T-helper 1 cell treated with Interleukin-12 subunit alpha and Interleukin-12 subunit beta and Interleukin-4 antibody, amounts not matched to agents 30 ng/mL and 1 ng/mL, for 36 hours (primary cell): ENCODE measurements around the gene CYB561D2. TPM values are rescaled to one million over a fixed set of nuclear protein-coding genes. Genes with fewer than 3 reads are reported as not detected.

Experiments
- intact Hi-C: fragments of 100-400 bp; cut with micrococcal nuclease; formaldehyde crosslinking; loops from one replicate; pipeline ENCODE4 v1.15.1; 2024
- total RNA-seq: library from RNA; stranded (reverse); gene quantifications from 2 replicates; pipeline ENCODE4 v1.2.3, GENCODE V29; 2022

Gene CYB561D2
- total RNA-seq, 1 donor from 2014 or later = 45.6 TPM

- intact Hi-C loops = loop anchor here (1.0 to 10.0 kb wide), 14 partner anchors 8 to 1795 kb away; partner anchors contain the start of genes C3orf18, DCAF1, DUSP7 and GNAI2
Observed at GRCh38 chr3:50358911-50359759, 8.5 kb downstream of the CYB561D2 start, which contains the start of gene TMEM115. Gene TMEM115 (minus strand): TSS chr3:50359521. CDS start chr3:50359063, 458 bp downstream.

- intact Hi-C loops = loop anchor here (1.0 to 10.0 kb wide), 14 partner anchors 8 to 1795 kb away; partner anchors contain the start of genes C3orf18, DCAF1, DUSP7 and GNAI2
Observed at GRCh38 chr3:50359760-50360110, 9.1 kb downstream of the CYB561D2 start.

- intact Hi-C loops = loop anchor here (1.0 kb wide), 5 partner anchors 13 to 203 kb away; partner anchors contain the start of gene C3orf18
Observed at GRCh38 chr3:50364573-50365079, 14.0 kb downstream of the CYB561D2 start.

GRCh38 chr3:50365080-50365841, 14.6 kb downstream of the CYB561D2 start:
- intact Hi-C loops = loop anchor here (1.0 kb wide), 5 partner anchors 14 to 202 kb away; partner anchors contain the start of gene C3orf18

GRCh38 chr3:50365842-50366220, 15.2 kb downstream of the CYB561D2 start:
- intact Hi-C loops = loop anchor here (1.0 kb wide), 5 partner anchors 15 to 201 kb away; partner anchors contain the start of gene C3orf18

GRCh38 chr3:50369012-50369670, 18.5 kb downstream of the CYB561D2 start:
- intact Hi-C loops = no loop called here

GRCh38 chr3:50370594-50370993, 19.9 kb downstream of the CYB561D2 start:
- intact Hi-C loops = no loop called here

GRCh38 chr3:50371133-50371685, 20.5 kb downstream of the CYB561D2 start:
- intact Hi-C loops = no loop called here

GRCh38 chr3:50372349-50372748, 21.7 kb downstream of the CYB561D2 start:
- intact Hi-C loops = no loop called here

- intact Hi-C loops = no loop called here
Observed at GRCh38 chr3:50373146-50374051, 22.7 kb downstream of the CYB561D2 start.

GRCh38 chr3:50374363-50375257, 23.9 kb downstream of the CYB561D2 start:
- intact Hi-C loops = no loop called here

GRCh38 chr3:50375258-50375931, 24.7 kb downstream of the CYB561D2 start:
- intact Hi-C loops = no loop called here

GRCh38 chr3:50378024-50378423, 27.4 kb downstream of the CYB561D2 start:
- intact Hi-C loops = no loop called here

- intact Hi-C loops = no loop called here
Observed at GRCh38 chr3:50378757-50379156, 28.1 kb downstream of the CYB561D2 start.

GRCh38 chr3:50380405-50381085, 29.9 kb downstream of the CYB561D2 start:
- intact Hi-C loops = no loop called here

GRCh38 chr3:50381383-50381782, 30.7 kb downstream of the CYB561D2 start:
- intact Hi-C loops = no loop called here

- intact Hi-C loops = no loop called here
Observed at GRCh38 chr3:50382722-50383121, 32.1 kb downstream of the CYB561D2 start.

- intact Hi-C loops = no loop called here
Observed at GRCh38 chr3:50383750-50384149, 33.1 kb downstream of the CYB561D2 start.
